ENCODE data around the gene CBFA2T3. TPM values are rescaled to one million over a fixed set of nuclear protein-coding genes. Genes with fewer than 3 reads are reported as not detected.
"Not testable (repeated sequence)": the region's sequence is repeated elsewhere in the genome, so short reads cannot be mapped to it uniquely, and the experiment has no call there.

The CBFA2T3 gene
- total RNA-seq, 1 donor from 2014 or later = 8.6 TPM

DNA sequence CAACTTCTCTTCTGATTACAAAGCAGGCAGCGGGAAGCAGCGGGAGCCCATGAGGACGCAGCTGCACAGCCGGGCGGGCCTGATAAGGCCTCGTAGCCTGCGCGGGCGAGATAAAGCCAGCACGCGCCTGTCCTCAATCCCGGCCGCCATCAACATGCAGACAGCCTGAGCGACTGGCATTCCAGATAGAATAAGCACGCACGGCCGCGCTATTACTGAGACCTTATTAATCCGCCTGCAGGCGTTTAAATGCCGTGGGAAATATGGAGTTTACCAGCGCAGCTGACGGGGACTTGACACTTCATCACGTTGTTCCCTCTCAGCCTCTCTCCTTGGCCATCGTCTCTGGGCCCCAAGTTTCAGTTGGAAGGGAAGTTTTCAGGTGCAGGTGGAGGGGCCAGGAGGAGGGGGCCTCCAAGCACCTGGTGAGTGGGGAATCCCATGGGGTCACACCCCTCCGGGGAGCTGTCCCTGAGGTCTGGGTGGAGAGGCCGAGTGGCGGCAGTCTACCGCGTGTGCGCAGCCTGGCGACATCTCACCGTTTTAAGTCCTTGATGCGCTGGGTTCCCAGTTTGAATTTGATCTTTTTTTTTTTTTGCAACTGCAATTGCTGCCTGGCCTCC lies 27.3 kb upstream of the CBFA2T3 start:
- intact Hi-C loops (cut with micrococcal nuclease) = no loop called here
- peaks cover 20% of the 10 kb centered on the region for H3K9me3 ChIP-seq (replicated peaks)
- no peak overlapping the region for H3K27ac ChIP-seq (replicated peaks)
- peaks cover 68% of the 10 kb centered on the region for H3K27me3 ChIP-seq (ENCODE audit: low read depth)
- H3K36me3 ChIP-seq = no peaks in the 10 kb centered on the region
- DNase-seq = peak; percentile 50
- peaks cover 17% of the 10 kb centered on the region for H3K4me1 ChIP-seq
- H3K4me3 ChIP-seq = peak overlapping the region; percentile 9
- TF ChIP-seq, protein P1, sequence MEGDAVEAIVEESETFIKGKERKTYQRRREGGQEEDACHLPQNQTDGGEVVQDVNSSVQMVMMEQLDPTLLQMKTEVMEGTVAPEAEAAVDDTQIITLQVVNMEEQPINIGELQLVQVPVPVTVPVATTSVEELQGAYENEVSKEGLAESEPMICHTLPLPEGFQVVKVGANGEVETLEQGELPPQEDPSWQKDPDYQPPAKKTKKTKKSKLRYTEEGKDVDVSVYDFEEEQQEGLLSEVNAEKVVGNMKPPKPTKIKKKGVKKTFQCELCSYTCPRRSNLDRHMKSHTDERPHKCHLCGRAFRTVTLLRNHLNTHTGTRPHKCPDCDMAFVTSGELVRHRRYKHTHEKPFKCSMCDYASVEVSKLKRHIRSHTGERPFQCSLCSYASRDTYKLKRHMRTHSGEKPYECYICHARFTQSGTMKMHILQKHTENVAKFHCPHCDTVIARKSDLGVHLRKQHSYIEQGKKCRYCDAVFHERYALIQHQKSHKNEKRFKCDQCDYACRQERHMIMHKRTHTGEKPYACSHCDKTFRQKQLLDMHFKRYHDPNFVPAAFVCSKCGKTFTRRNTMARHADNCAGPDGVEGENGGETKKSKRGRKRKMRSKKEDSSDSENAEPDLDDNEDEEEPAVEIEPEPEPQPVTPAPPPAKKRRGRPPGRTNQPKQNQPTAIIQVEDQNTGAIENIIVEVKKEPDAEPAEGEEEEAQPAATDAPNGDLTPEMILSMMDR (IDR thresholded peaks at IDR 0.05; ENCODE audit: borderline replicate concordance) = no peak

DNA sequence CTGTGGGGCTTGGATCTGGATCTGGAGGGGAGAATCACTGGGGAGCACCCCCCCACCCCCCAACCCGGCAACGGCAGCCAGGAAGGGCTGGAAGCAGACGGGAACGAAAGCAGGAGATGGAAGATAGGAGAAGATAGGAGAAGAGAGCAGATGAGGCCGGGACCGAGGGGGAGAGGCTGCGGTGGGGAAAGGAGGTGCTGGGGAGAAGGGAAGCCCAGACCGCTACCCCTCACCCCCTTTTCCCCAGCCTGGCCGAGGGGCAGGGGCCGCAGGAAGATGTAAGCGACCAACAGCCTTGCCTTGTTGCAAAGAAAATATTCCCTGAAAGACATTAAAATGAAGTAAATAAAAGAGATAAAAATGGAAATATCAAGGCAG lies 26.8 kb upstream of the CBFA2T3 start:
- Histone ChIP-seq H3K9me3 (replicated peaks) (peaks cover 23% of the 10 kb centered on the region), H3K27me3 (ENCODE audit: low read depth) (peaks cover 70% of the 10 kb centered on the region), H3K4me1 (peaks cover 17% of the 10 kb centered on the region), H3K27ac (replicated peaks) (no peak overlapping the region), H3K36me3 (no peaks in the 10 kb centered on the region), H3K4me3 (peak overlapping the region; percentile 9)
- intact Hi-C loops (cut with micrococcal nuclease) = no loop called here
- TF ChIP-seq, protein P1 (IDR thresholded peaks at IDR 0.05; ENCODE audit: borderline replicate concordance) = no peak
- no peak for DNase-seq

DNA sequence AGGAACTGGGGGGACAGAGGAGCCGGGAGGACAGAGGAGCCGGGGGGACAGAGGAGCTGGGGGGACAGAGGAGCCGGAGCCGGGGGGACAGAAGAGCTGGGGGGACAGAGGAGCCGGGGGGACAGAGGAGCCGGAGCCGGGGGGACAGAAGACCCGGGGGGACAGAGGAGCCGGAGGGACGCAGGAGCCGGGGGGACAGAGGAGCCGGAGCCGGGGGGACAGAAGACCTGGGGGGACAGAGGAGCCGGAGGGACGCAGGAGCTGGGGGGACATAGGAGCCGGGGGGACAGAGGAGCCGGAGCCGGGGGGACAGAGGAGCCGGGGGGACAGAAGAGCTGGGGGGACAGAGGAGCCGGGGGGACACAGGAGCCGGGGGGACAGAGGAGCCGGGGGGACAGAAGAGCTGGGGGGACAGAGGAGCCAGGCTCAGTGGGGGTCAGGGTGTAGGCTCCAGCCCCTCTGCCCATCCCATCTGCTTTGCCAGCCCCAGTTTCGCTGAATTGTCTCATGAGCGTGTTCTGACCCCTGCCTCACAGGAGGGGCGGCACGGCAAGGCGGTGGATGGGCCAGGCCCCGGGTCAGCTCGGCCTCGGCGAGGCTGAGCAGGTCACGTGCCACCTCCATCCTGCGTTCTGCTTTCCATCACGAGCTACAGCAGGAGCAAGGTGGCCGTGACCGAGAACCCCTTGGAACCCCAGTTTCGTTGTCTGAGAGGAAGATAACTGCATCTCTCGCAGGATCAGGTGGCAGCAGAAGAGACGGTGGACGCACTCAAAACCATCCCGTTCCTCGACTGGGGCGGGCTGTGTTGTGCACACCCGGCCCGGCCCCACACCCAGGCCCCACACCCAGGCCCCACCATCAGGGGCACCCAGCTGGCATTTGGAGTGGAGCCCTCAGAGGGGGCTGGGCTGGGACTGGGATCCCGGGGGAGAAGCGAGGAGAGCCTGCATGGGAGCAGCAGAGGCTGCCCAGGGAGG lies 26.1 kb upstream of the CBFA2T3 start:
- peak overlapping the region; percentile 9 for H3K4me3 ChIP-seq
- peaks cover 29% of the 10 kb centered on the region for H3K9me3 ChIP-seq (replicated peaks)
- intact Hi-C loops (cut with micrococcal nuclease) = no loop called here
- no peak for DNase-seq
- peaks cover 75% of the 10 kb centered on the region for H3K27me3 ChIP-seq (ENCODE audit: low read depth)
- H3K4me1 ChIP-seq = peaks cover 17% of the 10 kb centered on the region
- H3K27ac ChIP-seq (replicated peaks) = no peak overlapping the region
- TF ChIP-seq, protein P1 (IDR thresholded peaks at IDR 0.05; ENCODE audit: borderline replicate concordance) = no peak
- H3K36me3 ChIP-seq = no peaks in the 10 kb centered on the region

DNA sequence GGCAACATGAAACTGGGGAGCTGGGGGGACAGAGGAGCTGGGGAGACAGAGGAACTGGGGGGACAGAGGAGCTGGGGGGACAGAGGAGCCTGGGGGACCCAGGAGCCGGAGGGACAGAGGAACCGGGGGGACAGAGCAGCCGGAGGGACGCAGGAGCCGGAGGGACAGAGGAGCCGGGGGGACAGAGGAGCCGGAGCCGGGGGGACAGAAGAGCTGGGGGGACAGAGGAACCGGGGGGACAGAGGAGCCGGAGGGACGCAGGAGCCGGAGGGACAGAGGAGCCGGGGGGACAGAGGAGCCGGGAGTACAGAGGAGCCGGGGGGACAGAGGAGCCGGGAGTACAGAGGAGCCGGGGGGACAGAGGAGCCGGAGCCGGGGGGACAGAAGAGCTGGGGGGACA lies 25.1 kb upstream of the CBFA2T3 start:
- peaks cover 78% of the 10 kb centered on the region for H3K27me3 ChIP-seq (ENCODE audit: low read depth)

DNA sequence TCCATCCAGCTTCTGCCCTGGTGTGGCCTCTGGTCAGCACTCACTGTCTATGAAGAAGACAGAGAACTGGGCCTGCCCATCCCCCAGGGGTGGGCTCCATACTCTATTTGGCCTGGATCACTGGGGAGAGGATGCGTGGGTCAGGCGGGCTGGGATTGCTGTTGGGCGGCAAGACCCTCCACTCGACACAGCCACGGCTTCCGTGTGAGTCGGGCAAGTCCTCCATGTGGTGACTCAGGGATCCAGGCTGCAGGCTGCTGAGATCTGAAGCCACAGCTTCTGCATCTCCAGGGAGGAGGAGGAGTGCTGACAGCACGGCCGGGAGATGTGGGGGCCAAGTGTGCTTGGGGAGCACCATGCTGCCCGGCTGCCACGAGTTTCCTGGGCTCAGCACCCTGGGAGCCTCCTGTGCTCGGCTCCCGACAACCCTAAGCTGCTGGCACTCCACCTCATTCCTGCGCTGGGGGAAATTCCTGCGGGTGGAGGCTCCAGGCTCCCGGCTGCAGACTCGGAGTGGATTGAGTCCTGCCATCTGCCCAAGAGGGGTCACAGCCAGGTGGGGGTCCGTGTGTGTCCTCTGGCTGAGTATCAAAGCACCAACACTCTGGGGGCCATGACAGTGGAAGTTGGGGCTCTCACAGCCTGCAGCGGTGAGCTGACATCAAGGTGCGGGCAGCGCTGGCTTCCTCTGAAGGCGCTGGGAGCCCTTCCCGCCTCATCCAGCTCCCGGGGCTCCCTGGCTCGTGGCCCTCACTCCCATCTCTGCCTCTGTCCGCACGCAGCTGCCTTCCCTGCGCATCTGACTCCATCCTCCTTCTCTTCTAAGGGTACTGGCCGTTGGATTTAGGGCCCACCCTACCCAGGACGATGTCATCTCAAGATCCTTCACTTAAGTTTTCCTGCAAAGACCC lies 24.4 kb upstream of the CBFA2T3 start:
- Histone ChIP-seq H3K27me3 (ENCODE audit: low read depth) (peaks cover 82% of the 10 kb centered on the region), H3K4me3 (no peak overlapping the region), H3K36me3 (no peaks in the 10 kb centered on the region), H3K27ac (replicated peaks) (no peak overlapping the region), H3K4me1 (peaks cover 17% of the 10 kb centered on the region), H3K9me3 (replicated peaks) (peaks cover 44% of the 10 kb centered on the region)
- no peak for DNase-seq
- intact Hi-C loops (cut with micrococcal nuclease) = no loop called here
- TF ChIP-seq, protein P1 (IDR thresholded peaks at IDR 0.05; ENCODE audit: borderline replicate concordance) = no peak

More for the DNA sequence above, 25.1 kb upstream of the CBFA2T3 start:
- DNase-seq; H3K4me3 ChIP-seq; intact Hi-C loops (cut with micrococcal nuclease); H3K27ac ChIP-seq (replicated peaks); H3K36me3 ChIP-seq: not testable (repeated sequence)
- peaks cover 40% of the 10 kb centered on the region for H3K9me3 ChIP-seq (replicated peaks)
- peaks cover 17% of the 10 kb centered on the region for H3K4me1 ChIP-seq
